HepG2 (cell line): Measurements from ENCODE around the gene LST1. TPM values are rescaled to one million over a fixed set of nuclear protein-coding genes. Genes with fewer than 3 reads are reported as not detected.

Experiments used
- CBFB ChIP-seq: sonication (generic); formaldehyde crosslinking; IDR thresholded peaks from 2 replicates; pipeline ENCODE4 v1.4.0; 2020; ENCODE audit warnings: missing genetic modification reagents
- CHD4 ChIP-seq: fragments of 200-600 bp; sonication (generic); IDR thresholded peaks from 2 replicates; pipeline ENCODE4 v1.7.0; 2017; ENCODE audit warnings: mild to moderate bottlenecking, low read length, borderline replicate concordance
- MIER3 ChIP-seq: IDR thresholded peaks from 2 replicates; pipeline ENCODE4 v1.6.1; 2016; ENCODE audit warnings: missing compliant biosample characterization, borderline replicate concordance
- MZF1 ChIP-seq: sonication (generic); formaldehyde crosslinking; IDR thresholded peaks from 2 replicates; pipeline ENCODE4 v1.8.1; 2023; ENCODE audit warnings: mild to moderate bottlenecking, missing genetic modification reagents, borderline replicate concordance
- NFRKB ChIP-seq: fragments of 450-650 bp; IDR thresholded peaks from 2 replicates; pipeline ENCODE4 v1.6.1; 2017
- ZFYVE20 ChIP-seq: sonication (generic); formaldehyde crosslinking; IDR thresholded peaks from 2 replicates; pipeline ENCODE4 v1.8.0; 2023; ENCODE audit warnings: low read depth, mild to moderate bottlenecking, moderate library complexity, missing genetic modification reagents, borderline replicate concordance
- ZNF383 ChIP-seq: sonication (generic); formaldehyde crosslinking; IDR thresholded peaks from 2 replicates; pipeline ENCODE4 v1.4.0; 2020; ENCODE audit warnings: missing genetic modification reagents, mild to moderate bottlenecking, borderline replicate concordance
- ZNF629 ChIP-seq: sonication (generic); formaldehyde crosslinking; conservative IDR thresholded peaks from 2 replicates; pipeline ENCODE4 v1.5.0; 2020; ENCODE audit warnings: missing genetic modification reagents
- ZNF782 ChIP-seq: sonication (generic); formaldehyde crosslinking; IDR thresholded peaks from 2 replicates; pipeline ENCODE4 v1.4.0; 2020; ENCODE audit warnings: missing genetic modification reagents, mild to moderate bottlenecking, borderline replicate concordance
- polyA plus RNA-seq, 8 experiments: library from polyadenylated mRNA; depleted of rRNA in 3 of 8; stranded (reverse) in 7 of 8; unstranded in 1 of 8; fragments of >200 nt; fragmentation: Illumina TruSeq in 4 of 8; extraction: Trizol in 4 of 8; gene quantifications; 2 replicates each; pipeline versions ENCODE4 v1.2.1 to v1.2.3, GENCODE V29; 2011 to 2016; ENCODE audit warnings: low read depth in 4 of 8, missing spikeins in 1 of 8, mixed read lengths in 1 of 8; ENCODE audit not compliant: insufficient read depth in 1 of 8
- total RNA-seq, 5 experiments: library from RNA; depleted of rRNA; stranded (reverse); fragments of >200 nt; fragmentation: Illumina TruSeq; extraction: Trizol; gene quantifications; 2 replicates each; pipeline ENCODE4 v1.2.3, GENCODE V29; 2016; ENCODE audit warnings: low read depth in 1 of 5
- TF ChIP-seq, protein P1 (sequence below): sonication (generic); formaldehyde crosslinking; IDR thresholded peaks from 2 replicates; pipeline ENCODE4 v1.9.0; 2021; ENCODE audit warnings: missing genetic modification reagents, mild to moderate bottlenecking, borderline replicate concordance
- TF ChIP-seq, protein P2 (sequence below): sonication (generic); formaldehyde crosslinking; IDR thresholded peaks from 2 replicates; pipeline ENCODE4 v1.8.1; 2023; ENCODE audit warnings: missing genetic modification reagents, inconsistent platforms, borderline replicate concordance
- TF ChIP-seq, protein P3 (sequence below): sonication (generic); formaldehyde crosslinking; conservative IDR thresholded peaks from 2 replicates; pipeline ENCODE4 v1.8.0; 2022; ENCODE audit warnings: mild to moderate bottlenecking, moderate library complexity, missing genetic modification reagents
- TF ChIP-seq, protein P4 (sequence below): sonication (generic); formaldehyde crosslinking; IDR thresholded peaks from 2 replicates; pipeline ENCODE4 v1.8.1; 2023; ENCODE audit warnings: mild to moderate bottlenecking, missing genetic modification reagents
- TF ChIP-seq, protein P5 (sequence below): sonication (generic); formaldehyde crosslinking; IDR thresholded peaks from 2 replicates; pipeline ENCODE4 v1.5.0; 2020; ENCODE audit warnings: mild to moderate bottlenecking, missing genetic modification reagents
- TF ChIP-seq, protein P6 (sequence below): sonication (generic); formaldehyde crosslinking; IDR thresholded peaks from 2 replicates; pipeline ENCODE4 v1.4.0; 2020; ENCODE audit warnings: missing genetic modification reagents
- TF ChIP-seq, protein P7 (sequence below): sonication (generic); formaldehyde crosslinking; IDR thresholded peaks from 2 replicates; pipeline ENCODE4 v1.4.0; 2020; ENCODE audit warnings: mild to moderate bottlenecking, missing genetic modification reagents

Gene LST1
- total and polyA plus RNA-seq, 2 of the 13 experiments (the other 11 are each of a cell fraction or from before 2014, with no cell fraction given) = not detected

DNA sequence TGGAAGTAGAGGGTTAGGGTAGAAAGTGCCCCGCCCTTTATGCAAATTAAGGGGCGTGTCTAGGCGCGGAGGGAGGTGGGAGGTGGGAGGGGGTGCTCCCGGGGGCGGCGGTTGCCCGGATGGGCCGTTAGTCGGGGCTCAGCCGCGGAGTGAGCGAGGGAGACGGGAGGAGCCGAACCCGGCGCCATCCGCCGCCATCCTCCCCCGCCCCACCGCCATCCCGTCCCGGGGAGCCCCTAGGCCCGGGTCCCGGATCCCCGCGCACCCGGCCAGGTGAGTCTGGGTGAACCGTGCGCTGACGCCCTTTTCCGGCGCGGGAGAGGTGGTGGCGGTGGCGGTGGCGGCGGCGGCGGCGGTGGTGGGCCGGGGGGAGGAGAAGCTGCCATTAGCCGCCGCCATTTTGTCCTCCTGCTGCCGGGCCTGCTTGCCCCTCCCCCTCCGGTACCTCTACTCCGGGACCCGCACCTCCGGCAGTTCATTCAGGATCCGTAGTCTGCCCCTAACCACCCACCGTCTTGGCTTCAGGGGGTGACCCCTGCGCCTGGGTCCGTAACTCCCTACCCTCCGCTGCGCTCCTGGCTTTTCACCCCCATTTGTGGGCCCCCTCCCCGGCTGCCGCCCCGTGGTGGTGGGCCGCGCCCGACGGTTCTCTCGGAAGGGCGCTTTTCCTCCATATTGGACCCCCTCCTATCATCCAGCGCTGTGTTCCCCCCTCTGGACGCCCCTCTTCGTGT is 34.7 kb downstream of the LST1 start, which contains the start of gene PRRC2A (continued):
- TF ChIP-seq, protein P1, sequence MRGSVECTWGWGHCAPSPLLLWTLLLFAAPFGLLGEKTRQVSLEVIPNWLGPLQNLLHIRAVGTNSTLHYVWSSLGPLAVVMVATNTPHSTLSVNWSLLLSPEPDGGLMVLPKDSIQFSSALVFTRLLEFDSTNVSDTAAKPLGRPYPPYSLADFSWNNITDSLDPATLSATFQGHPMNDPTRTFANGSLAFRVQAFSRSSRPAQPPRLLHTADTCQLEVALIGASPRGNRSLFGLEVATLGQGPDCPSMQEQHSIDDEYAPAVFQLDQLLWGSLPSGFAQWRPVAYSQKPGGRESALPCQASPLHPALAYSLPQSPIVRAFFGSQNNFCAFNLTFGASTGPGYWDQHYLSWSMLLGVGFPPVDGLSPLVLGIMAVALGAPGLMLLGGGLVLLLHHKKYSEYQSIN (CRISPR knock-in tag) = no peak
- TF ChIP-seq, protein P2, sequence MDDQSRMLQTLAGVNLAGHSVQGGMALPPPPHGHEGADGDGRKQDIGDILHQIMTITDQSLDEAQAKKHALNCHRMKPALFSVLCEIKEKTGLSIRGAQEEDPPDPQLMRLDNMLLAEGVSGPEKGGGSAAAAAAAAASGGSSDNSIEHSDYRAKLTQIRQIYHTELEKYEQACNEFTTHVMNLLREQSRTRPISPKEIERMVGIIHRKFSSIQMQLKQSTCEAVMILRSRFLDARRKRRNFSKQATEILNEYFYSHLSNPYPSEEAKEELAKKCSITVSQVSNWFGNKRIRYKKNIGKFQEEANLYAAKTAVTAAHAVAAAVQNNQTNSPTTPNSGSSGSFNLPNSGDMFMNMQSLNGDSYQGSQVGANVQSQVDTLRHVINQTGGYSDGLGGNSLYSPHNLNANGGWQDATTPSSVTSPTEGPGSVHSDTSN (CRISPR knock-in tag) = no peak
- TF ChIP-seq, protein P3, sequence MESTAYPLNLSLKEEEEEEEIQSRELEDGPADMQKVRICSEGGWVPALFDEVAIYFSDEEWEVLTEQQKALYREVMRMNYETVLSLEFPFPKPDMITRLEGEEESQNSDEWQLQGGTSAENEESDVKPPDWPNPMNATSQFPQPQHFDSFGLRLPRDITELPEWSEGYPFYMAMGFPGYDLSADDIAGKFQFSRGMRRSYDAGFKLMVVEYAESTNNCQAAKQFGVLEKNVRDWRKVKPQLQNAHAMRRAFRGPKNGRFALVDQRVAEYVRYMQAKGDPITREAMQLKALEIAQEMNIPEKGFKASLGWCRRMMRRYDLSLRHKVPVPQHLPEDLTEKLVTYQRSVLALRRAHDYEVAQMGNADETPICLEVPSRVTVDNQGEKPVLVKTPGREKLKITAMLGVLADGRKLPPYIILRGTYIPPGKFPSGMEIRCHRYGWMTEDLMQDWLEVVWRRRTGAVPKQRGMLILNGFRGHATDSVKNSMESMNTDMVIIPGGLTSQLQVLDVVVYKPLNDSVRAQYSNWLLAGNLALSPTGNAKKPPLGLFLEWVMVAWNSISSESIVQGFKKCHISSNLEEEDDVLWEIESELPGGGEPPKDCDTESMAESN (CRISPR knock-in tag) = no peak; the same call in 1 of the 2 replicates
- TF ChIP-seq, protein P4, sequence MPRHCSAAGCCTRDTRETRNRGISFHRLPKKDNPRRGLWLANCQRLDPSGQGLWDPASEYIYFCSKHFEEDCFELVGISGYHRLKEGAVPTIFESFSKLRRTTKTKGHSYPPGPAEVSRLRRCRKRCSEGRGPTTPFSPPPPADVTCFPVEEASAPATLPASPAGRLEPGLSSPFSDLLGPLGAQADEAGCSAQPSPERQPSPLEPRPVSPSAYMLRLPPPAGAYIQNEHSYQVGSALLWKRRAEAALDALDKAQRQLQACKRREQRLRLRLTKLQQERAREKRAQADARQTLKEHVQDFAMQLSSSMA (CRISPR knock-in tag) = no peak; the same call in 1 of the 2 replicates
- TF ChIP-seq, protein P5, sequence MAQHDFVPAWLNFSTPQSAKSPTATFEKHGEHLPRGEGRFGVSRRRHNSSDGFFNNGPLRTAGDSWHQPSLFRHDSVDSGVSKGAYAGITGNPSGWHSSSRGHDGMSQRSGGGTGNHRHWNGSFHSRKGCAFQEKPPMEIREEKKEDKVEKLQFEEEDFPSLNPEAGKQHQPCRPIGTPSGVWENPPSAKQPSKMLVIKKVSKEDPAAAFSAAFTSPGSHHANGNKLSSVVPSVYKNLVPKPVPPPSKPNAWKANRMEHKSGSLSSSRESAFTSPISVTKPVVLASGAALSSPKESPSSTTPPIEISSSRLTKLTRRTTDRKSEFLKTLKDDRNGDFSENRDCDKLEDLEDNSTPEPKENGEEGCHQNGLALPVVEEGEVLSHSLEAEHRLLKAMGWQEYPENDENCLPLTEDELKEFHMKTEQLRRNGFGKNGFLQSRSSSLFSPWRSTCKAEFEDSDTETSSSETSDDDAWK (CRISPR knock-in tag) = no peak
- TF ChIP-seq CHD4 (no peak), ZNF383 (no peak), ZFYVE20 (CRISPR knock-in tag) (no peak), MZF1 (CRISPR knock-in tag) (no peak; the same call in 1 of the 2 replicates), ZNF782 (no peak), CBFB (CRISPR knock-in tag) (peak; percentile 50; the same call in 1 of the 2 replicates), MIER3 (CRISPR knock-in tag) (no peak), NFRKB (peak; percentile 93), ZNF629 (CRISPR knock-in tag) (no peak)
- TF ChIP-seq, protein P6, sequence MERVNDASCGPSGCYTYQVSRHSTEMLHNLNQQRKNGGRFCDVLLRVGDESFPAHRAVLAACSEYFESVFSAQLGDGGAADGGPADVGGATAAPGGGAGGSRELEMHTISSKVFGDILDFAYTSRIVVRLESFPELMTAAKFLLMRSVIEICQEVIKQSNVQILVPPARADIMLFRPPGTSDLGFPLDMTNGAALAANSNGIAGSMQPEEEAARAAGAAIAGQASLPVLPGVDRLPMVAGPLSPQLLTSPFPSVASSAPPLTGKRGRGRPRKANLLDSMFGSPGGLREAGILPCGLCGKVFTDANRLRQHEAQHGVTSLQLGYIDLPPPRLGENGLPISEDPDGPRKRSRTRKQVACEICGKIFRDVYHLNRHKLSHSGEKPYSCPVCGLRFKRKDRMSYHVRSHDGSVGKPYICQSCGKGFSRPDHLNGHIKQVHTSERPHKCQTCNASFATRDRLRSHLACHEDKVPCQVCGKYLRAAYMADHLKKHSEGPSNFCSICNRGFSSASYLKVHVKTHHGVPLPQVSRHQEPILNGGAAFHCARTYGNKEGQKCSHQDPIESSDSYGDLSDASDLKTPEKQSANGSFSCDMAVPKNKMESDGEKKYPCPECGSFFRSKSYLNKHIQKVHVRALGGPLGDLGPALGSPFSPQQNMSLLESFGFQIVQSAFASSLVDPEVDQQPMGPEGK (CRISPR knock-in tag) = peak; percentile 86
- TF ChIP-seq, protein P7, sequence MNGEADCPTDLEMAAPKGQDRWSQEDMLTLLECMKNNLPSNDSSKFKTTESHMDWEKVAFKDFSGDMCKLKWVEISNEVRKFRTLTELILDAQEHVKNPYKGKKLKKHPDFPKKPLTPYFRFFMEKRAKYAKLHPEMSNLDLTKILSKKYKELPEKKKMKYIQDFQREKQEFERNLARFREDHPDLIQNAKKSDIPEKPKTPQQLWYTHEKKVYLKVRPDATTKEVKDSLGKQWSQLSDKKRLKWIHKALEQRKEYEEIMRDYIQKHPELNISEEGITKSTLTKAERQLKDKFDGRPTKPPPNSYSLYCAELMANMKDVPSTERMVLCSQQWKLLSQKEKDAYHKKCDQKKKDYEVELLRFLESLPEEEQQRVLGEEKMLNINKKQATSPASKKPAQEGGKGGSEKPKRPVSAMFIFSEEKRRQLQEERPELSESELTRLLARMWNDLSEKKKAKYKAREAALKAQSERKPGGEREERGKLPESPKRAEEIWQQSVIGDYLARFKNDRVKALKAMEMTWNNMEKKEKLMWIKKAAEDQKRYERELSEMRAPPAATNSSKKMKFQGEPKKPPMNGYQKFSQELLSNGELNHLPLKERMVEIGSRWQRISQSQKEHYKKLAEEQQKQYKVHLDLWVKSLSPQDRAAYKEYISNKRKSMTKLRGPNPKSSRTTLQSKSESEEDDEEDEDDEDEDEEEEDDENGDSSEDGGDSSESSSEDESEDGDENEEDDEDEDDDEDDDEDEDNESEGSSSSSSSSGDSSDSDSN (CRISPR knock-in tag) = peak; percentile 94
